Lower lobe of right lung (tissue), 2 donors: ENCODE results near the gene PASK. TPM values are rescaled to one million over a fixed set of nuclear protein-coding genes. Genes with fewer than 3 reads are reported as not detected.

Experiments used
- ATAC-seq, 2 donors: fragments of 200-7000 bp; cut with Tn5 transposase; one replicate each; pipeline ENCODE4 v1.9.1; 2020 to 2022; ENCODE audit warnings: mild to moderate bottlenecking in 2 of 2, moderate library complexity in 2 of 2
- DNase-seq: peaks from one replicate; pipeline ENCODE4 v3.0.0-alpha.2; 2020
- H3K27ac ChIP-seq: fragments of 200-600 bp; one replicate; pipeline ENCODE4 v1.8.0; 2022
- H3K27me3 ChIP-seq: fragments of 200-600 bp; one replicate; pipeline ENCODE4 v1.8.0; 2022; ENCODE audit warnings: low read depth
- H3K36me3 ChIP-seq: fragments of 200-600 bp; one replicate; pipeline ENCODE4 v1.8.0; 2022; ENCODE audit warnings: mild to moderate bottlenecking
- H3K4me1 ChIP-seq: fragments of 200-600 bp; one replicate; pipeline ENCODE4 v1.8.0; 2022
- H3K4me3 ChIP-seq: fragments of 200-600 bp; one replicate; pipeline ENCODE4 v1.8.0; 2022; ENCODE audit warnings: mild to moderate bottlenecking
- H3K9me3 ChIP-seq: fragments of 200-600 bp; one replicate; pipeline ENCODE4 v1.8.0; 2022
- CTCF ChIP-seq: fragments of 200-600 bp; IDR thresholded peaks from one replicate; pipeline ENCODE4 v1.8.0; 2022; ENCODE audit warnings: antibody characterized with exemption, mild to moderate bottlenecking
- intact Hi-C: fragments of 100-400 bp; cut with DNase I; formaldehyde crosslinking; loops from one replicate; pipeline ENCODE4 v1.11.0; 2022
- total RNA-seq: library from RNA; stranded (reverse); fragmentation: NEBNext Ultra II Directional; extraction: Animal tissue kit (Norgen Biotek cat#: 25700); gene quantifications from one replicate; pipeline ENCODE4 v1.2.1, GENCODE V29; 2021
- donor health status: DM: no; HTN: yes; CAD: no; lungs with severe emphysema.

Gene PASK
- total RNA-seq, 1 donor from 2014 or later = 10.8 TPM

- Histone ChIP-seq H3K36me3 (peaks cover 93% of the 10 kb centered on the region), H3K4me1 (no peaks in the 10 kb centered on the region), H3K27me3 (no peaks in the 10 kb centered on the region), H3K9me3 (no peaks in the 10 kb centered on the region), H3K4me3 (no peak overlapping the region), H3K27ac (no peak overlapping the region)
- no peak for TF ChIP-seq CTCF
- ATAC-seq (no peak), DNase-seq (no peak)
- intact Hi-C loops = no loop called here
Observed at GRCh38 chr2:241070811-241071676, 78.2 kb downstream of the PASK start.

- no peaks in the 10 kb centered on the region for H3K9me3 ChIP-seq
- ATAC-seq (no peak), DNase-seq (no peak)
- no peak overlapping the region for H3K4me3 ChIP-seq
- TF ChIP-seq CTCF = no peak
- H3K27ac ChIP-seq = no peak overlapping the region
- H3K36me3 ChIP-seq = peaks cover 96% of the 10 kb centered on the region
- intact Hi-C loops = no loop called here
- no peaks in the 10 kb centered on the region for H3K4me1 ChIP-seq
- no peaks in the 10 kb centered on the region for H3K27me3 ChIP-seq
Observed at GRCh38 chr2:241070361-241070760, 78.9 kb downstream of the PASK start.

GRCh38 chr2:241069821-241070281 is 79.4 kb downstream of the PASK start:
- no peak overlapping the region for H3K27ac ChIP-seq
- no peaks in the 10 kb centered on the region for H3K4me1 ChIP-seq
- H3K27me3 ChIP-seq = no peaks in the 10 kb centered on the region
- peaks cover 96% of the 10 kb centered on the region for H3K36me3 ChIP-seq
- ATAC-seq = no peak
- no peak overlapping the region for H3K4me3 ChIP-seq
- TF ChIP-seq CTCF = no peak
- H3K9me3 ChIP-seq = no peaks in the 10 kb centered on the region
- intact Hi-C loops = no loop called here
- DNase-seq = no peak

DNA sequence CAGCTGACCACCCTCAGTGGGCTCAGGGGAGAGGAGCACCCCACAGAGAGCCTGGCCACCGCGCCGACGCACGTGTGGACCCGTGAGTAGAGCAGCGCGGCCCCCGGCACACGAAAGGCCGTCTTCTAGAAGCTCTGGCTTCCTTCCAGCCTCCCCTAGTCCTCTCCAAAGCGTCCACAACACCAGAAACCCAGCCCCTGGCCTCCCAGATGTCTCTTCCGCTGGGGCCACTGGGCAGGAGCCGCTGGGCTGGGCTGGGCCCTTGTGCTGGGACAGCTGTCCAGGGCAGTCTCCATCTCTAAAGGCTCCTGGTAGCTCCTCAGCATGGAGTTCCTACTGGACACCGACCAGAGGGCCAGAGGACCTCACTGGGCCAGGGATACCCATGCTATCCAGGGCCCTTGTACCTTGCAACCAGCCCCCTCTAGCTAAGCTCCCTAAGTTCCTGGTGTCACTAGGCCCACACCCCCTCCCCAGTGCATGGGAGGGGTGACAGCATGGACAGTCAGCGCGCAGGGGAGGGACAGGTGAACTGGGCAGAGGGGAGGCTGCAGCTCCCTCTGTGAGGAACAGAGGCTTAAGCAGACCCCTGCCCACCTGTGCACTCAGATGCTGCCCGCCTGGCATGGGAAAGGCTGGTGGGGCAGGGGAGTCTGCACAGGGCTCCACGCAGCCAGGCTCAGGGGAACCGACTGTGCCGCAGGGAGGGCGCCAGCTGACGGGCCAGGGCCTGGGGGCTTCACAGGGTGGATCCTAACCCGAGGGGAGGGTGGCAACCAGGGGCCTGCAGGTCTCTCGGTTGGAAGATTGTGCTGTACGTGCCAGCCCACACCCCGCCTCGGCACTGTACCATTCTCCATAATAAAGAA is 80.1 kb downstream of the PASK start:
- Histone ChIP-seq H3K4me3 (no peak overlapping the region), H3K27me3 (no peaks in the 10 kb centered on the region), H3K27ac (no peak overlapping the region), H3K4me1 (no peaks in the 10 kb centered on the region), H3K36me3 (peaks cover 92% of the 10 kb centered on the region), H3K9me3 (no peaks in the 10 kb centered on the region)
- no peak for TF ChIP-seq CTCF
- ATAC-seq = no peak
- intact Hi-C loops = no loop called here
- no peak for DNase-seq

DNA sequence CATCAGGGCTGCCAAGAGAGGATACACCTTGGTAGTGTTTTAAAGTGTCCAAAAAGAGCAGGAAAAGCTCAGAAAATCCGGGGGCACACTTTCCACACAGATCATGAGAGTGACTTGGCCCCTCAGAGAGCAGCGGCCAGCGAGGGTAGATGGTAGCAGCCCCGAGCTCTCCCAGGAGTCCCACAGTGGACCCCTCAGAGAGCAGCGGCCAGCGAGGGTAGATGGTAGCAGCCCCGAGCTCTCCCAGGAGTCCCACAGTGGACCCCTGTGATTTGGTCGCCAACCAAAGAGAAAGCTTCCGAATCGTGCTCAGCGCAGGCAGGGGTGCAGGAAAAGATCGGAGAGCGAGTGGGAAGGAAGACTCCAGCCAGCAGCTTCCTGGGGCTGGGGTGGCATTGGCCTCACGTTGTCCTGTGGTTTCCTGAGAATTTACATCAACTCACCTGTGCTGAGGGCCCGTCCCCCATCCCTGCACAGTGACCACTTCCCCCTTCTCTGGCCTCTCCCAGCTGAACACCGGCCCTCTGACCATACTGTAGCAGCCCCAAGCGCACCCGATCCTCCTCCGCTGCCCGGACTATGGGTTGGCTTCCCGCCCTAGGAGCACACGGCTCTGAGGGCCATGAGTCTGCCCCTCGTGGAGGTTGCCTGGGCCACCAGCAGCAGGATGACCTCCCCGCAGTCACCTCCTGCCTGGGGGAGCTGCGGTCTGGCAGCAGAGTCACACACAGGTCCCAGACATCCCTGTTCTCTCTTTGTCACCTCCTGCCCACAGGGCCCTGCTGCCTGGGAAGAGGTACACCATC is 80.9 kb downstream of the PASK start:
- intact Hi-C loops = no loop called here
- no peak overlapping the region for H3K4me3 ChIP-seq
- no peak for TF ChIP-seq CTCF
- H3K4me1 ChIP-seq = no peaks in the 10 kb centered on the region
- H3K27me3 ChIP-seq = no peaks in the 10 kb centered on the region
- H3K9me3 ChIP-seq = no peaks in the 10 kb centered on the region
- no peak overlapping the region for H3K27ac ChIP-seq
- ATAC-seq = no peak
- H3K36me3 ChIP-seq = peaks cover 84% of the 10 kb centered on the region
- no peak for DNase-seq
